ENCODE data around the gene FAAP20.

DNA sequence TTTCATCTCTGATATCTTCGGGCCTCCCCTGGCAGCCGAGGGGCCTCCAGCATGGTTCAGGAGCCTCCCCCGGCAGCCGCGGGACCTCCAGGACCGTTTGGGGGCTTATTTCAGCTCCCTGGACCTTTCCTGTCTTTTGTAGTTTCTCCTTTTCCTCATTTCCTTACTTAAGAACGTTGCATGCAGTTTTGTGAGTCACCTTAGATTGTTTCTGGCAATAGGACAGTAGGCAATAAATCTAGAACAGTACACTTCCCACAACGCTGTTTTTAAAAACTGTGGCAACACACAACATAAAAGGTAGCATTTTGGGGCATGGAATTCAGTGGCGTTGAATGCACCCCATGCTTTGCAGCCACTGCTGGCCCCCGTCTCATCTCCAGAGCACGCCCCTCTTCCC lies 24.4 kb downstream of the FAAP20 start:
- TF ChIP-seq, protein P1, sequence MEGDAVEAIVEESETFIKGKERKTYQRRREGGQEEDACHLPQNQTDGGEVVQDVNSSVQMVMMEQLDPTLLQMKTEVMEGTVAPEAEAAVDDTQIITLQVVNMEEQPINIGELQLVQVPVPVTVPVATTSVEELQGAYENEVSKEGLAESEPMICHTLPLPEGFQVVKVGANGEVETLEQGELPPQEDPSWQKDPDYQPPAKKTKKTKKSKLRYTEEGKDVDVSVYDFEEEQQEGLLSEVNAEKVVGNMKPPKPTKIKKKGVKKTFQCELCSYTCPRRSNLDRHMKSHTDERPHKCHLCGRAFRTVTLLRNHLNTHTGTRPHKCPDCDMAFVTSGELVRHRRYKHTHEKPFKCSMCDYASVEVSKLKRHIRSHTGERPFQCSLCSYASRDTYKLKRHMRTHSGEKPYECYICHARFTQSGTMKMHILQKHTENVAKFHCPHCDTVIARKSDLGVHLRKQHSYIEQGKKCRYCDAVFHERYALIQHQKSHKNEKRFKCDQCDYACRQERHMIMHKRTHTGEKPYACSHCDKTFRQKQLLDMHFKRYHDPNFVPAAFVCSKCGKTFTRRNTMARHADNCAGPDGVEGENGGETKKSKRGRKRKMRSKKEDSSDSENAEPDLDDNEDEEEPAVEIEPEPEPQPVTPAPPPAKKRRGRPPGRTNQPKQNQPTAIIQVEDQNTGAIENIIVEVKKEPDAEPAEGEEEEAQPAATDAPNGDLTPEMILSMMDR (IDR thresholded peaks at IDR 0.05): no peak
- TF ChIP-seq ZC3H11A (IDR thresholded peaks at IDR 0.05): no peak
